ENCODE data around the gene MCTP1.

GRCh38 chr5:94731471-94731870, 553.4 kb downstream of the MCTP1 start:
- no peak for TF ChIP-seq CTCF (IDR thresholded peaks at IDR 0.05)
- no peak for TF ChIP-seq POLR2A (IDR thresholded peaks at IDR 0.05)
- TF ChIP-seq POLR2AphosphoS5 (IDR thresholded peaks at IDR 0.05) = no peak

Measured in breast epithelium (tissue), 3 donors.